ENCODE data around the gene FAM117B. TPM values are rescaled to one million over a fixed set of nuclear protein-coding genes. Genes with fewer than 3 reads are reported as not detected.

FAM117B gene
- total and polyA plus RNA-seq, 7 donors, result 3.6 to 8.9 (median 4.6) TPM

DNA sequence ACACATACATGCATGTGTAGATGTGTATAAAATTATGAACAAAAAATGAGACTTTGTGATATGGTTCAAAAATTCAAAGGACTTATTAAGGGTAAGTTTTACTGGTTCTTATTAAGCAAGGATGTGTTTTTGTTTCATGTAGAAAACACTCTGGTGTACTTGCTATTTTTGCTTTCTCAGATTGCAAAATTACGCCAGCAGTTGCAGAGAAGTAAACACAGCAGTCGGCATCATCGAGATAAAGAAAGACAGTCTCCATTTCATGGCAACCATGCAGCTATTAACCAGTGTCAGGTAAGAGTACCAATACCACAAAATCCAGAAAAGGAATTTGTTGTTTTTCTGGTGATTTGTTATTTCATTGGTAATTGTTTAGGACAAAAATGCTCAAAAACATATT, 91.3 kb downstream of the FAM117B start:
- Histone ChIP-seq H3K27ac (no peak overlapping the region), H3K4me3 (no peak overlapping the region), H3K27me3 (no peaks in the 10 kb centered on the region), H3K4me1 (no peaks in the 10 kb centered on the region), H3K36me3 (peaks cover 0 to 15% (median 0%) of the 10 kb centered on the region in 4 donors), H3K9me3 (no peaks in the 10 kb centered on the region)
- TF ChIP-seq, protein P1, sequence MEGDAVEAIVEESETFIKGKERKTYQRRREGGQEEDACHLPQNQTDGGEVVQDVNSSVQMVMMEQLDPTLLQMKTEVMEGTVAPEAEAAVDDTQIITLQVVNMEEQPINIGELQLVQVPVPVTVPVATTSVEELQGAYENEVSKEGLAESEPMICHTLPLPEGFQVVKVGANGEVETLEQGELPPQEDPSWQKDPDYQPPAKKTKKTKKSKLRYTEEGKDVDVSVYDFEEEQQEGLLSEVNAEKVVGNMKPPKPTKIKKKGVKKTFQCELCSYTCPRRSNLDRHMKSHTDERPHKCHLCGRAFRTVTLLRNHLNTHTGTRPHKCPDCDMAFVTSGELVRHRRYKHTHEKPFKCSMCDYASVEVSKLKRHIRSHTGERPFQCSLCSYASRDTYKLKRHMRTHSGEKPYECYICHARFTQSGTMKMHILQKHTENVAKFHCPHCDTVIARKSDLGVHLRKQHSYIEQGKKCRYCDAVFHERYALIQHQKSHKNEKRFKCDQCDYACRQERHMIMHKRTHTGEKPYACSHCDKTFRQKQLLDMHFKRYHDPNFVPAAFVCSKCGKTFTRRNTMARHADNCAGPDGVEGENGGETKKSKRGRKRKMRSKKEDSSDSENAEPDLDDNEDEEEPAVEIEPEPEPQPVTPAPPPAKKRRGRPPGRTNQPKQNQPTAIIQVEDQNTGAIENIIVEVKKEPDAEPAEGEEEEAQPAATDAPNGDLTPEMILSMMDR (IDR thresholded peaks at IDR 0.05), result no peak
- TF ChIP-seq POLR2AphosphoS5 (IDR thresholded peaks at IDR 0.05) (no peak), POLR2A (IDR thresholded peaks at IDR 0.05) (no peak), EP300 (IDR thresholded peaks at IDR 0.05) (no peak)
- intact Hi-C loops (cut with DNase I), result no loop called here
- 95 to 99% methylated on average over 3 of the region's 3 CpGs for WGBS, 2 donors
- DNase-seq, result no peak

- H3K4me3 ChIP-seq, result no peak overlapping the region
- intact Hi-C loops (cut with DNase I), result no loop called here
- TF ChIP-seq EP300 (IDR thresholded peaks at IDR 0.05), result no peak
- no peak for TF ChIP-seq POLR2AphosphoS5 (IDR thresholded peaks at IDR 0.05)
- TF ChIP-seq POLR2A (IDR thresholded peaks at IDR 0.05), result no peak
- TF ChIP-seq, protein P1 (IDR thresholded peaks at IDR 0.05), result no peak
- WGBS, 2 donors, result 90 to 94% methylated on average over 1 of the region's 1 CpG
- H3K9me3 ChIP-seq, result peaks cover 0 to 4% (median 2%) of the 10 kb centered on the region in 4 donors
- peaks cover 0 to 5% (median 0%) of the 10 kb centered on the region in 4 donors for H3K36me3 ChIP-seq
- no peak for DNase-seq
- H3K4me1 ChIP-seq, result no peaks in the 10 kb centered on the region
- H3K27ac ChIP-seq, result no peak overlapping the region
- H3K27me3 ChIP-seq, result no peaks in the 10 kb centered on the region
Observed at GRCh38 chr2:202736826-202737225, 102.1 kb downstream of the FAM117B start.

- H3K9me3 ChIP-seq, result peaks cover 0 to 4% (median 0%) of the 10 kb centered on the region in 4 donors
- H3K36me3 ChIP-seq, result no peaks in the 10 kb centered on the region
- H3K27ac ChIP-seq, result no peak overlapping the region
- intact Hi-C loops (cut with DNase I), result no loop called here
- H3K4me1 ChIP-seq, result no peaks in the 10 kb centered on the region
- H3K27me3 ChIP-seq, result no peaks in the 10 kb centered on the region
- TF ChIP-seq POLR2A (IDR thresholded peaks at IDR 0.05) (no peak), EP300 (IDR thresholded peaks at IDR 0.05) (no peak), POLR2AphosphoS5 (IDR thresholded peaks at IDR 0.05) (no peak)
- TF ChIP-seq, protein P1 (IDR thresholded peaks at IDR 0.05), result no peak
- no peak for DNase-seq
- H3K4me3 ChIP-seq, result no peak overlapping the region
- 98% methylated on average over 1 of the region's 1 CpG for WGBS, 2 donors
Observed at GRCh38 chr2:202743613-202744012, 108.8 kb downstream of the FAM117B start.

DNA sequence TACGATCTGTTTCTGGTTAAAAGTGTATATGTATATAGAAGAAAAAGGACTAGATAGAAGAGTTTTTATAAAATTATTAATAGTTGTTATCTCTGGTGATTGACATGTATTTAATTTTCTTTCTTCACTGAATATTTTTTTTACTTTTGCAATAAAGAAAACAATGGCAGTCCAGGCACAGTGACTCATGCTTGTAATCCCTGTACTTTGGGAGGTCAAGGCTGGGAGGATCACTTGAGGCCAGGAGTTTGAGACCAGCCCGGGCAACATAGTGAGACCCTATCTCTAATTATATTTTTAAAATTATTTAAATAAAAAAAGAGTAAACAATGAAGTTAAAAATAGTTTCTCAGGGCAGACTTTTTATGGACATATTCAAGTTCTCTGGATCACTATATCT, 114.7 kb downstream of the FAM117B start:
- Histone ChIP-seq H3K27me3 (no peaks in the 10 kb centered on the region), H3K36me3 (no peaks in the 10 kb centered on the region), H3K9me3 (no peaks in the 10 kb centered on the region), H3K27ac (no peak overlapping the region), H3K4me1 (no peaks in the 10 kb centered on the region), H3K4me3 (no peak overlapping the region)
- WGBS, 2 donors, result 90 to 92% methylated on average over 2 of the region's 2 CpGs
- TF ChIP-seq POLR2A (IDR thresholded peaks at IDR 0.05), result no peak
- TF ChIP-seq, protein P1 (IDR thresholded peaks at IDR 0.05), result no peak
- TF ChIP-seq POLR2AphosphoS5 (IDR thresholded peaks at IDR 0.05), result no peak
- TF ChIP-seq EP300 (IDR thresholded peaks at IDR 0.05), result no peak
- intact Hi-C loops (cut with DNase I), result no loop called here
- no peak for DNase-seq

- intact Hi-C loops (cut with DNase I), result no loop called here
- 57 to 75% methylated on average over 3 of the region's 3 CpGs for WGBS, 2 donors
- H3K36me3 ChIP-seq, result no peaks in the 10 kb centered on the region
- no peaks in the 10 kb centered on the region for H3K4me1 ChIP-seq
- no peak overlapping the region for H3K27ac ChIP-seq
- no peak for DNase-seq
- H3K9me3 ChIP-seq, result no peaks in the 10 kb centered on the region
- H3K4me3 ChIP-seq, result no peak overlapping the region
- no peaks in the 10 kb centered on the region for H3K27me3 ChIP-seq
- TF ChIP-seq POLR2AphosphoS5 (IDR thresholded peaks at IDR 0.05) (no peak), POLR2A (IDR thresholded peaks at IDR 0.05) (no peak), EP300 (IDR thresholded peaks at IDR 0.05) (no peak)
- TF ChIP-seq, protein P1 (IDR thresholded peaks at IDR 0.05), result no peak
Observed at GRCh38 chr2:202750763-202751427, 116.1 kb downstream of the FAM117B start.

Data from sigmoid colon (tissue), 7 donors.